Left colon (tissue), 2 donors: ENCODE data around the gene ZNF417. TPM values are rescaled to one million over a fixed set of nuclear protein-coding genes. Genes with fewer than 3 reads are reported as not detected.
"Not testable (repeated sequence)": the region's sequence is repeated elsewhere in the genome, so short reads cannot be mapped to it uniquely, and the experiment has no call there.

Source experiments
- ATAC-seq: fragments of 200-7000 bp; cut with Tn5 transposase; one replicate; pipeline ENCODE4 v1.9.1; 2020; ENCODE audit warnings: mild to moderate bottlenecking, moderate library complexity
- DNase-seq, 2 donors: peaks; one replicate each; pipeline ENCODE4 v3.0.0-alpha.2; 2020
- intact Hi-C, 2 donors: fragments of 100-400 bp; cut with DNase I in 1 of 2; cut with micrococcal nuclease in 1 of 2; formaldehyde crosslinking; loops; one replicate each; pipeline versions ENCODE4 v1.11.2 to v1.14.0; 2022; cut with DNase I, micrococcal nuclease
- total RNA-seq, 2 donors: library from RNA; stranded (reverse); fragmentation: NEBNext Ultra II Directional; extraction: Animal tissue kit (Norgen Biotek cat#: 25700); gene quantifications; one replicate each; pipeline ENCODE4 v1.2.1, GENCODE V29; 2021
- donor health status: DM: no; HTN: no; CAD: no.
- donor health status: DM: yes; HTN: yes; CAD: no.

Gene ZNF417
- total RNA-seq, 2 donors from 2014 or later = 12.3 TPM

DNA sequence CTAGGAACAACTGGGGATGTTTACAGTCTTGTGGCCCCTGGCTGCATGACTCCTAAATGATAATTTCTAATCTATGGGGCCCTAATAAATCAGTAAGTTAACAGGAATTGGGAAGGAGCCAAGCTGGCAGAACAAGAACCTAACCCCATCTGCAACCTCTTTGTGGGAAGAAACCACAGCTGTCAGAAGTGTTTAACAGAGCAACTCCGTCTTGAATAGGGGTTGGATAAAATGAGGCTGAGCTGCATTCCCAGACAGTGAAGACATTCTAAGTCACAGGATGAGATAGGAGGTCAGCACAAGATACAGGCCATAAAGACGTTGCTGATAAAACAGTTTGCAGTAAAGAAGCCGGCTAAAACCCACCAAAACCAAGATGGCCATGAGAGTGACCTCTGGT, 25.7 kb downstream of the ZNF417 start:
- intact Hi-C loops, ATAC-seq, DNase-seq: not testable (repeated sequence)

DNA sequence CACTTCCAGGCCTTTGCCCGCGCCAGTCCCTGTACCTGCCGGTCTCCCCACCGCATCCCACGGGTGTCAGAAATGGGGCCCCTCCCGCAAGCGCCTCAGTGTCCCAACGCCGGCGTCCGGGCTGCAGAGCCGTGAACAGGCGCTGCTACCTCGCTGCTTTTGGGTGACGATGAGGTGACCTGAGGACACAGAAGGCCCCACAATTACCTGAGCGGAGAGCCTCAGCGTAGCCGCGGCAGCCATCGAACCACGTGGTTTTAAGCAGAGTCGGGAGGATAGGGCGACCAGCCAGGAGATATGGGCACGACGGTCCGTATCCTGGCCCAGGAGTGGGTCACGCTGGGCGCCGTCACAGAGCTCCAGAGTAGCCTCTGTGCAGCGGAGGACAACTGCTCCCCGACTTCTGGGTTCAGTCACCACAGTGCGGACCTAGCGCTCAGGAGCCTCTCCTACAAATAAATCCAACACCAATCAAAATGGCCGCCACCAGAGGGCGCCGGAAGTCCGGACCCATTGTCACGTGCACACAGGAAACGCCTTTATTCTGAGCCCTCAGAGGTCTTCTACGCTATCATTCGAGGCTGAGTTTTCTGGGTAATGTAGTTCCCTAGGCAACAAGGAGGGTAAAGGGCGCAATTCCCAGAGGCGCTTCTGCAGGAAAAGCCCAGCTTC, 27.7 kb downstream of the ZNF417 start, which contains the start of gene ZNF814:
TSS of gene ZNF814 (minus strand) at position 478 of the 672 bp plus-strand sequence. CDS start at position 243, 235 bp downstream.
- intact Hi-C loops = no loop called here
- DNase-seq (peak; percentile 83 to 90), ATAC-seq (peak; percentile 84)

DNA sequence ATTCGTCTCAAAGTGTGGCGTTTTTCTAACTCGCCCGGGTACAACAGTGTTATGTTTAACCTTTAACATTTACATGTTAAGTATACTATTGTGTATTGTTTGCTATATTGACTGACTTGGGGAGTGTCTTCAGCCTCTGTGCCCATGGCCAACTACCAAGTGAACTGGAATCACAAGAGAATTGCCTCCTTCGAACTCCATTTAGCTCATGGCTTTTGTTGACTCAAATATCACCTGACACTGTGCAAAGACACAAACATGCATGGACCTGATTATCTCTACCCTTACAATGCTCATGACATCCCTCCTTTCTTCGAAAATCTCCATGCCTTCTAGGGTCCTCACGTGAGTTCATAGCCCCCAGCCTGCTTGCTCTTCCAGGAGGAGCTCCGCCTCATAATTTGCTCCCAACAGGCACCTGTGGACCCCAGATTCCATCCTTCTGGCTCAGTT, 28.3 kb downstream of the ZNF417 start:
- intact Hi-C loops = no loop called here
- DNase-seq (no peak), ATAC-seq (peak; percentile 68)

DNA sequence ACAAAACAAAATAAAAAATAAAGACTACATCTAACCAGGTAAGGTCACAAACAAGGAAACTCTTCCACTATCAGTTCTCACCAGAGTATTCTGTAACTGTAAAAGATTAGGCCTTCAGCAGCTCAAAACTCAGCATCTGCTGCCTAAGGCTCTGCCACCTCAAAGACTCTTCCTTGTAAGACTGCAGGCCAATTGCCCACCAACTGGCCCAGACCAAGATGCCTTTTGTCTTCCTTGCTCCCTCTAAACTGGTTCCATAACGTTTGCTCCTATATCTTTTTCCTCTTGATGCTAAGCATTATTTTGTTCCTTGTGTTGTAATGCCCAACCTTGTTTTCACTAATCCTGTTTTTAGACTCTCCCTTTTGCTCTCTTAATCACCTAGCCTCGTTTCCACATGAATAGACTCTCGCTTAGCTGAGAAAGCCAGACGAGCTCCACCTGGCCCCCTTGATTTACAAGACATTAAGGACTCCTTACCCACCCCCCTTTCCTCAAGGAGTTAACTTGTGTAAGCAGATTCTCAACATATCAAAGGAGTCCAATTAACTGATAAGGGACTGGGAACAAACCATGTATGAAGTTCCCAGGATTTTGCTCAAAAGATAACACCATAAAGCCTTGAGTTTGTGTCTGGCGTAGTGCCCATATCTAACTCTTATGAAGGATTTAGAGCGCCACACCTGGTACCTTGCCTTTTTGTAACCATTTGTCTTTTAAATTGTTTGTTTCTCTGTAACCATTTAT, 29.0 kb downstream of the ZNF417 start:
- ATAC-seq (peak; percentile 43), DNase-seq (no peak)
- intact Hi-C loops = no loop called here

DNA sequence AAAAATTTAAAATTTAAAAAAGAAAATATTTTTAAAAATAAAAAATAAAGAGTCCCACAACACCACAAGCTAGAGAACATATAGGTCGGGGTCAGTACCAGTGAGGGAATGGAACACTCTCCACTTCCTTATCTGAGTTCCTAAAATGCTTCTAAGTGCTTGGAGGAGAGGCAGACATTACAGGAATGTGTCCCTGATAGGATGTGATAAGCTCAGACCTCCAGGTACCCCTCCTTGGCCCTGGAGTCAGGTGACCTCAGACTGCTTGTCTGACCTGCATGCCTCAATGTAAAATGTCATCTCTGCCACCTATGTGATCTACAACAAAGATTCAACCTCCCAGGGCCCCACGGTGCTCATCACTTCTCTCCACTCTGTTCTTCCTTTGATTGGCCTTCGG, 30.3 kb downstream of the ZNF417 start:
- intact Hi-C loops = no loop called here
- ATAC-seq = no peak

DNA sequence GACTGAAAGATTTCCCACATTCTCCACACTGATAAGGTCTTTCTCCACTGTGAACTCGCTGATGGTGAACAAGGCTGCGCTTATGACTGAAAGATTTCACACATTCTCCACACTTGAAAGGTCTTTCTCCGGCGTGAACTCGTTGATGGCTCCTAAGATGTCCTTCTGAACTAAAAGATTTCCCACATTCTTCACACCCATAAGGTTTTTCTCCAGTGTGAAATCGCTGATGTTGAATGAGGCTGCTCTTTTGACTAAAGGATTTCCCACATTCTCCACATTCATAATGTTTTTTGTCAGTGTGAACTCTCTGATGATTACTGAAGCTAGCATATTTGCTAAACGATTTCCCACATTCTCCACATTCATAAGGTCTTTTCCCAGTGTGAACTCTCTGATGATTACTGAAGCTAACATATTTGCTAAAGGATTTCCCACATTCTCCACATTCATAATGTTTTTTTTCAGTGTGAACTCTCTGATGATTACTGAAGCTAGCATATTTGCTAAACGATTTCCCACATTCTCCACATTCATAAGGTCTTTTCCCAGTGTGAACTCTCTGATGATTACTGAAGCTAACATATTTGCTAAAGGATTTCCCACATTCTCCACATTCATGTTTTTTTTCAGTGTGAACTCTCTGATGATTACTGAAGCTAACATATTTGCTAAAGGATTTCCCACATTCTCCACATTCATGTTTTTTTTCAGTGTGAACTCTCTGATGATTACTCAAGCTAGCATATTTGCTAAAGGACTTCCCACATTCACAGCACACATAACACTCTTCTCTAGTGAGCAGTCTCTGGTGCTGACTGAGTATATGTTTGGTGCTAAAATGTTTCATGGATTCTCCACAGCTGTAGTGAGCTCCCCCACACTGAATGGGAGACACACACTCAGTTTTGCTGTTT, 42.3 kb downstream of the ZNF417 start:
- DNase-seq, intact Hi-C loops, ATAC-seq: not testable (repeated sequence)

More for the DNA sequence above, 30.3 kb downstream of the ZNF417 start:
- no peak for DNase-seq

DNA sequence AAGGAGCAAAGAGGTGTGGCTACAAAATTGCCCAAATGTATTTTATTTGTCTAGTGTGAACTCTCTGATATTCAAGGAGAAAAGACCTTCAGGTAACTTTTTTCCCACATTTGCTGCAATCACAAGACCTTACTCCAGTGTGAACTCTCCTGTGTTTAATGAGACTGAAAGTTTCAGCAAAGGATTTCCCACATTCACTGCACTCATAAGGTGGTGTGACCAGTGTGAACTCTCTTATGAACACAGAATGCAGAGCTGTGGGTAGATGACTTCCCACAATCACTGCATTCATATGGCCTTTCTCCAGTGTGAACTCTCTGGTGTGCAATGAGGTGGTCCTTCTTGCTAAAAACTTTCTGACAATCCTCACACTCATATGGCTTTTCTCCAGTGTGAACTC, 43.9 kb downstream of the ZNF417 start:
- ATAC-seq = no peak

DNA sequence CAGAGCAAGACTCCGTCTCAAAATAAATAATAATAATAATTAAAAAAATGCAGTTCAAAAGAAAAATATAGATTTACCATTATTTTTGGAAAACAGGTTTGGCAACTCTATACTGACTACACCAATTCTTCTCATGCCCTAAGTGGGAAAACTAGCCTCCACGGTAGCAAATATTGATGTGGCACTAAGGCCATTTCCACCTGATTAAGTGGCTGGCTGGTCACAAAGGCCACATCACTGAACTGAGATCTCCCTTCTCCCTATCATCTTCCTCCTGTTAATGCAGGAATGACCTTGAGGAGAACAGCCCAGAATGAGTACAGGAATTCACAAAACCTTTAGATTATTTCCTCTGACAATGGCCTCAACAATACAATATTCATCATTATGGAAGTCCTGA, 46.2 kb downstream of the ZNF417 start:
- intact Hi-C loops = no loop called here
- DNase-seq = no peak
- peak; percentile 10 for ATAC-seq

More for the DNA sequence above, 43.9 kb downstream of the ZNF417 start:
- intact Hi-C loops = no loop called here
- DNase-seq = no peak

DNA sequence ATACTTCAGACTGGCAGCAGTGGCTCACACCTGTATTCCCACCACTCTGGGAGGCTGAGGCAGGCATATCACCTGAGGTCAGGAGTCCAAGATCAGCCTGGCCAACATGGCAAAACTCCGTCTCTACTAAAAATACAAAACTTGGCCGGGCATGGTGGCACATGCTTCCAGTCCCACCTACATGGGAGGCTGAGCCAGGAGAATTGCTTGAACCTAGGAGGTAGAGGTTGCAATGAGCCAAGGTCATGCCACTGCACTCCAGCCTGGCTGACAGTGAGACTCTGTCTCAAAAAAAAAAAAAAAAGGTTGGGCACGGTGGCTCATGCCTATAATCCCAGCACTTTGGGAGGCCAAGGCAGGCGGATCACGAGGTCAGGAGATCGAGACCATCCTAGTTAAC, 46.7 kb downstream of the ZNF417 start:
- intact Hi-C loops, DNase-seq, ATAC-seq: not testable (repeated sequence)

DNA sequence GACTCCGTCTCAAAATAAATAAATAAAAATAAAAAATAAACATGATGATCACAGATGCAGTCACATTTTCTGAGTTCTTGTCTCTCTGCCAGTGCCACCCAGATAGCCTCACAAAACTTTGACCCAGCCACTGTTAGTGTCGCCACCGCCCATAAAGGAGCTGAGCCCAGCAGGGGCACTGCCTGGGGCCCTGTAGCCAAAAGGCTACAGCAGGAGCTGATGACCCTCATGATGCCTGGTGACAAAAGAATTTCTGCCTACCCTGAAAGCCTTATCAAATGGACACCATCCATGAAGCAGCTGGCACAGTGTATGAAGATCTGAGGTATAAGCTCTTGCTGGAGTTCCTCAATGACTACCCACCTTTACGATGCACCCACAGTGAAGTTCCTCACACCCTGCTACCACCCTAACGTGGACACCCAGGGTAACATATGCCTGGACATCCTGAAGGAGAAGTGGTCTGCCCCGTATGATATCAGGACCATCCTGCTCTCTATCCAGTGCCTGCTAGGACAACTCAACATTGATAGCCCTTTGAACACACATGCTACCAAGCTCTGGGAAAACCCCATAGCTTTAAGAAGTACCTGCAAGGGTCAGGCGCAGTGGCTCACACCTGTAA, 48.4 kb downstream of the ZNF417 start:
- intact Hi-C loops = no loop called here
- ATAC-seq (peak; percentile 4), DNase-seq (no peak)

Other genes with a start within 250 kb of the ZNF417 start
- not detected for gene ZSCAN4, start 247.7 kb downstream of the ZNF417 start, total RNA-seq
- 1 to 10 TPM; 4.9 to 5.2 TPM for gene ZNF551, start 234.6 kb downstream of the ZNF417 start, total RNA-seq
- 1 to 10 TPM in 1 of 2 donors, under 1 TPM in 1; 0.67 to 1.8 TPM for gene ZNF154, start 207.4 kb downstream of the ZNF417 start, total RNA-seq
- gene ZNF671, start 189.0 kb downstream of the ZNF417 start, total RNA-seq = 1 to 10 TPM; 2.2 to 3.1 TPM
- gene ZNF776, start 169.8 kb downstream of the ZNF417 start, total RNA-seq = 10 to 100 TPM; 13.3 to 16.5 TPM
- 10 to 100 TPM; 13.0 to 15.2 TPM for gene ZNF586, start 146.9 kb downstream of the ZNF417 start, total RNA-seq
- 10 to 100 TPM; 24.1 to 31.7 TPM for gene ZNF552, start 101.7 kb downstream of the ZNF417 start, total RNA-seq
- gene ZNF587B, start 86.3 kb downstream of the ZNF417 start, total RNA-seq = 10 to 100 TPM; 13.0 to 22.4 TPM
- 10 to 100 TPM; 50.5 to 64.8 TPM for gene ZNF587, start 66.7 kb downstream of the ZNF417 start, total RNA-seq
- 10 to 100 TPM; 14.6 to 15.4 TPM for gene ZNF814, start 27.6 kb downstream of the ZNF417 start, total RNA-seq
- 1 to 10 TPM in 1 of 2 donors, under 1 TPM in 1; 0.98 to 2.1 TPM for gene ZNF418, start 18.8 kb upstream of the ZNF417 start, total RNA-seq
- 1 to 10 TPM; 2.6 to 3.0 TPM for gene ZNF256, start 31.1 kb upstream of the ZNF417 start, total RNA-seq
- 1 to 10 TPM in 1 of 2 donors, under 1 TPM in 1; 0.47 to 1.8 TPM for gene C19orf18, start 57.9 kb upstream of the ZNF417 start, total RNA-seq
- 10 to 100 TPM; 10.4 to 13.5 TPM for gene ZNF606, start 86.2 kb upstream of the ZNF417 start, total RNA-seq
- not detected for gene ZSCAN1, start 117.4 kb upstream of the ZNF417 start, total RNA-seq
- 1 to 10 TPM; 1.1 to 1.2 TPM for gene ZNF135, start 142.7 kb upstream of the ZNF417 start, total RNA-seq
- 10 to 100 TPM; 19.8 to 22.6 TPM for gene ZSCAN18, start 181.6 kb upstream of the ZNF417 start, total RNA-seq
- gene ZNF329, start 234.2 kb upstream of the ZNF417 start, total RNA-seq = 1 to 10 TPM; 3.1 to 3.9 TPM